ENCODE data around the gene FAM13C.
"Not testable (repeated sequence)": the region's sequence is repeated elsewhere in the genome, so short reads cannot be mapped to it uniquely, and the experiment has no call there.

FAM13C gene

DNA sequence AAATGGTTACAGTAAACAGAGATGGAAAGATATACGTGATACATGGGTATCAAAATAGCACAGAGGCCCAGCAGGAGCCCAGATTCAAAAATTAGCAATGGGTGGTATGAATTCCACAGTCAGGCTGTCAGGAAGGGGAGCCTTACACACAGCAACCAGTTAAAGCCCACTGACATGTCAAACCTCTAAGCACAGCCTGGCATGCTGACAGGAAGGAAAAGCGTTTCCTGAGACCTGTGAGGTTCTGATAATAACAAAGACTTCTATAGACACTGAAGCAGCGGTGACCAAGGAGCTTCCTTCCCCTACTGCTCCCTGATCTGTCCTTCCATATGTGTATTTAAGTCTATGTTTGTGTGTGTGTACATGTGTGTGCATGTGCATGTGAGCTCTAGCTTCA, 96.0 kb downstream of the FAM13C start:
- Mint-ChIP-seq H3K9me3 (peaks cover 3% of the 10 kb centered on the region), H3K27ac (no peak overlapping the region), H3K36me3 (ENCODE audit: low read depth) (no peaks in the 10 kb centered on the region), H3K4me1 (ENCODE audit: low read depth) (no peaks in the 10 kb centered on the region), H3K4me3 (no peak overlapping the region), H3K27me3 (no peaks in the 10 kb centered on the region)
- DNase-seq = no peak

- no peaks in the 10 kb centered on the region for H3K36me3 Mint-ChIP-seq (ENCODE audit: low read depth)
Observed at GRCh38 chr10:59265141-59265540, 97.2 kb downstream of the FAM13C start.

GRCh38 chr10:59258890-59259289, 103.5 kb downstream of the FAM13C start:
- no peak overlapping the region for H3K27ac Mint-ChIP-seq
- H3K27me3 Mint-ChIP-seq = no peaks in the 10 kb centered on the region
- no peaks in the 10 kb centered on the region for H3K4me1 Mint-ChIP-seq (ENCODE audit: low read depth)
- no peaks in the 10 kb centered on the region for H3K9me3 Mint-ChIP-seq
- no peak for DNase-seq
- H3K4me3 Mint-ChIP-seq = no peak overlapping the region
- H3K36me3 Mint-ChIP-seq (ENCODE audit: low read depth) = no peaks in the 10 kb centered on the region

More at GRCh38 chr10:59265141-59265540, 97.2 kb downstream of the FAM13C start:
- Mint-ChIP-seq H3K27ac (no peak overlapping the region), H3K27me3 (no peaks in the 10 kb centered on the region), H3K9me3 (peaks cover 3% of the 10 kb centered on the region), H3K4me3 (no peak overlapping the region), H3K4me1 (ENCODE audit: low read depth) (no peaks in the 10 kb centered on the region)
- DNase-seq = no peak

DNA sequence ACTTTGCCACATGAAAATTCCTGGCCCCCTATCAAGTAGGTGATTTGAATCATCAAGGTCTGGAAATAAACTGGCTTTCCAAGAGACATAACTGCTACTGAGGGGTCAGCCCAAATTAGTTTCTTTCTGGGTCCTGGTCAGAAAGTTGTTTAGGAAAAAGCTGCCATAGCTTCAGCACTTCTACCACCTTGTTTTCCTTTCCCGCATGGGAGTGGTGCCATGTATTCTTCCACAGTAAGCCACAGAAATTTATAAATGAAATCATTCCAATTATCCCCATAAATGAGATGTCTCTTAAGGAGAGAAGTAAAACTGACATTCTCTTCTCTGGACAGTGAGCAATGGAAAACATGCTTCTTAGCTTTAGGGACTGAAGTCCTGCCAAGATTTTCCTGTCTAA, 105.1 kb downstream of the FAM13C start:
- H3K4me3 Mint-ChIP-seq = no peak overlapping the region
- H3K27ac Mint-ChIP-seq = no peak overlapping the region
- no peaks in the 10 kb centered on the region for H3K27me3 Mint-ChIP-seq
- H3K4me1 Mint-ChIP-seq (ENCODE audit: low read depth) = no peaks in the 10 kb centered on the region
- H3K36me3 Mint-ChIP-seq (ENCODE audit: low read depth) = no peaks in the 10 kb centered on the region
- no peaks in the 10 kb centered on the region for H3K9me3 Mint-ChIP-seq
- DNase-seq = no peak

DNA sequence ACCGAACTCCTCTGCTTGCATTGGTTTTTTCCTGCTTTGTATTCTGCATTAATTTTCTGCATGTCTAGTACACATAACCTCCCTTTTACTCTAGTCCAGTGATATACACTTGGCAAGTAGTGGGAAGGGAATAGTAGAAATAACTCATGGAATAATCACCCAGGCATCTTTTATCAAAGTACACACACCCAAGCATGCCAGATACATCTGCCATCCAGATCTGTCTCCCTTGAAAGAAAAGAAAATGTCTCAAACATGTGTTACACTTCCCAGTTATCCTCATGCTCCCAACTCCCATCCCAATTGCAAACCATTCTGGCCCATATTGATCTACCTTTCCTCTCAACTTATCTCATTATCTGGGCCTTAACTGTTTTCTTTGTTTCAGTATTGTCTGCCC, 106.9 kb downstream of the FAM13C start:
- H3K27ac Mint-ChIP-seq = no peak overlapping the region
- H3K27me3 Mint-ChIP-seq = no peaks in the 10 kb centered on the region
- DNase-seq = no peak
- H3K4me1 Mint-ChIP-seq (ENCODE audit: low read depth) = no peaks in the 10 kb centered on the region
- H3K9me3 Mint-ChIP-seq = no peaks in the 10 kb centered on the region
- no peak overlapping the region for H3K4me3 Mint-ChIP-seq
- H3K36me3 Mint-ChIP-seq (ENCODE audit: low read depth) = no peaks in the 10 kb centered on the region

GRCh38 chr10:59252491-59252890, 109.9 kb downstream of the FAM13C start:
- H3K27me3 Mint-ChIP-seq = no peaks in the 10 kb centered on the region
- no peak overlapping the region for H3K4me3 Mint-ChIP-seq
- no peaks in the 10 kb centered on the region for H3K9me3 Mint-ChIP-seq
- H3K4me1 Mint-ChIP-seq (ENCODE audit: low read depth) = no peaks in the 10 kb centered on the region
- DNase-seq = no peak
- H3K36me3 Mint-ChIP-seq (ENCODE audit: low read depth) = no peaks in the 10 kb centered on the region
- no peak overlapping the region for H3K27ac Mint-ChIP-seq

DNA sequence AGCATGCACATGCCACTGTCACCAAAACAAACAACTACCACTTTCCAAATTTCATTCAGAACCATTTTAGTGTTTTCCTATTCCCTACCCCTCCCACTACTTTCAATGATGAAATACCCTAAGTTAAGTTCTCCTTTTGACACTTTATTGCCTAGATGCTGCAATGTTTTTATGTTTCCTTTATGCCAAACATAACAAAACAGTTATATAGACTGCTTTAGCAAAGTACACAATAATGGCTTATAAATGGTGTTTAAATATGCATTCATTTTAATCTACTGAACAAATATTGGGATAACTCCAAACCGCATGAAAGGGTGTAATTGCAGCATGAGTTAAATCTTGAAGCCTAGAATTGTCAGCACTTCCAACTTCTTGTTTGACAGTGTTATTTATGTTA, 116.7 kb downstream of the FAM13C start:
- Mint-ChIP-seq H3K4me1 (ENCODE audit: low read depth) (no peaks in the 10 kb centered on the region), H3K36me3 (ENCODE audit: low read depth) (no peaks in the 10 kb centered on the region), H3K27me3 (no peaks in the 10 kb centered on the region), H3K9me3 (no peaks in the 10 kb centered on the region), H3K4me3 (no peak overlapping the region), H3K27ac (no peak overlapping the region)
- DNase-seq = no peak

DNA sequence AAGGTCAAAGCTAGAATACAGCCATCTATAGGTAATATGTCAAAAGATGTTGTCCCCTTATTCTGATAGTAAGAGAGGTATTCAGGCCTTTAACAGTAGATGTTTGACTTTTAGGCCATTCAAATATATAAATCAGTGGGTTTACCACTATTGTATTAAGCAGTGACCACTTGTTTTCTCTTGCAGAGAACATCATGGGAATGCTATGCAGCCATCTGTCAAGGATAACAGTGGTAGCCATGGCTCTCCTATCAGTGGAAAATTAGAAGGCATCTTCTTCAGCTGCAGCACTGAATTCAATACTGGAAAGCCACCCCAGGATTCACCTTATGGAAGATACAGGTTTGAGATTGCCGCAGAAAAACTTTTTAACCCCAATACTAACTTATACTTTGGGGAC, 117.5 kb downstream of the FAM13C start:
- H3K4me1 Mint-ChIP-seq (ENCODE audit: low read depth) = no peaks in the 10 kb centered on the region
- H3K36me3 Mint-ChIP-seq (ENCODE audit: low read depth) = no peaks in the 10 kb centered on the region
- no peak overlapping the region for H3K4me3 Mint-ChIP-seq
- H3K27me3 Mint-ChIP-seq = no peaks in the 10 kb centered on the region
- DNase-seq = no peak
- H3K27ac Mint-ChIP-seq = no peak overlapping the region
- no peaks in the 10 kb centered on the region for H3K9me3 Mint-ChIP-seq

GRCh38 chr10:59243611-59244195, 118.6 kb downstream of the FAM13C start:
- Mint-ChIP-seq H3K4me1 (ENCODE audit: low read depth) (no peaks in the 10 kb centered on the region), H3K9me3 (no peaks in the 10 kb centered on the region), H3K27me3 (no peaks in the 10 kb centered on the region), H3K36me3 (ENCODE audit: low read depth) (no peaks in the 10 kb centered on the region), H3K4me3 (no peak overlapping the region), H3K27ac (no peak overlapping the region)
- DNase-seq = no peak

- H3K27me3 Mint-ChIP-seq = no peaks in the 10 kb centered on the region
- no peaks in the 10 kb centered on the region for H3K9me3 Mint-ChIP-seq
- H3K4me3 Mint-ChIP-seq = no peak overlapping the region
- no peak for DNase-seq
- no peaks in the 10 kb centered on the region for H3K4me1 Mint-ChIP-seq (ENCODE audit: low read depth)
- no peaks in the 10 kb centered on the region for H3K36me3 Mint-ChIP-seq (ENCODE audit: low read depth)
- no peak overlapping the region for H3K27ac Mint-ChIP-seq
Observed at GRCh38 chr10:59242991-59243390, 119.4 kb downstream of the FAM13C start.

DNA sequence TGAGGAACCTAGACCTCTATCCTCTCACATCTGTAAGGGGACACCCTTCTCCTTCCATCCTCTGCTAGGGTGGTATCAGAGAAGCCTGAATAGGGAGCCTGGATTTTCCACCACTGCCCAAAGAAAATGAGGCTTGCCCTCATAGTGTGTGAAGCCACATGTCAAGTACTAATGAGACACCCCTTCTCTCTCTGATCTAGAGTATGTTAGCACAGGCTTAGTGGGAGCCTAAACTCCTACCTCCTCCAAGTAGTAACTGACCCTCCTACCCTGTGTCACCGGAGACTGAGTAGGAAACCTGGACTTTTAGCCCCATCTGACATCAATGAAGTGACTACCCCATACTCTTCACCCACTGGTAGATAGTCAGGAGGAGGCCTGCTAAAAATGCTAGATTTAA, 120.3 kb downstream of the FAM13C start:
- Mint-ChIP-seq H3K4me3 (no peak overlapping the region), H3K4me1 (ENCODE audit: low read depth) (no peaks in the 10 kb centered on the region), H3K9me3 (no peaks in the 10 kb centered on the region), H3K27me3 (no peaks in the 10 kb centered on the region), H3K27ac (no peak overlapping the region), H3K36me3 (ENCODE audit: low read depth) (no peaks in the 10 kb centered on the region)
- no peak for DNase-seq

GRCh38 chr10:59240582-59241183, 121.7 kb downstream of the FAM13C start:
- no peak overlapping the region for H3K4me3 Mint-ChIP-seq
- no peak for DNase-seq
- no peaks in the 10 kb centered on the region for H3K27me3 Mint-ChIP-seq
- no peaks in the 10 kb centered on the region for H3K4me1 Mint-ChIP-seq (ENCODE audit: low read depth)
- no peak overlapping the region for H3K27ac Mint-ChIP-seq
- no peaks in the 10 kb centered on the region for H3K36me3 Mint-ChIP-seq (ENCODE audit: low read depth)
- H3K9me3 Mint-ChIP-seq = no peaks in the 10 kb centered on the region

DNA sequence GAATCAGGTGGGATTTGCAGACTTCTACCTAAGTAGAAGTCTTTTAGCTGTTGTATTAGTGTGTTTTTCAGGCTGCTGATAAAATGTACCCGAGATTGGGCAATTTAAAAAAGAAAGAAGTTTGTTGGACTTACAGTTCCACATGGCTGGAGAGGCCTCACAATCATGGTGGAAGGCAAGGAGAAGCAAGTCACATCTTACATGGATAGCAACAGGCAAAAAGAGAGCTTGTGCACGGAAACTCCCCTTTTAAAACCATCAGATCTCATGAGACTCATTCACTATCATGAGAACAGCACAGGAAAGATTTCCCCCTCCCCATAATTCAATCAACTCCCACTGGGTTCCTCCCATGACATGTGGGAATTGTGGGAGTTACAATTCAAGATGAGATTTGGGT, 123.2 kb downstream of the FAM13C start:
- H3K4me3 Mint-ChIP-seq; DNase-seq; H3K9me3 Mint-ChIP-seq; H3K36me3 Mint-ChIP-seq (ENCODE audit: low read depth); H3K4me1 Mint-ChIP-seq (ENCODE audit: low read depth); H3K27me3 Mint-ChIP-seq; H3K27ac Mint-ChIP-seq: not testable (repeated sequence)

DNA sequence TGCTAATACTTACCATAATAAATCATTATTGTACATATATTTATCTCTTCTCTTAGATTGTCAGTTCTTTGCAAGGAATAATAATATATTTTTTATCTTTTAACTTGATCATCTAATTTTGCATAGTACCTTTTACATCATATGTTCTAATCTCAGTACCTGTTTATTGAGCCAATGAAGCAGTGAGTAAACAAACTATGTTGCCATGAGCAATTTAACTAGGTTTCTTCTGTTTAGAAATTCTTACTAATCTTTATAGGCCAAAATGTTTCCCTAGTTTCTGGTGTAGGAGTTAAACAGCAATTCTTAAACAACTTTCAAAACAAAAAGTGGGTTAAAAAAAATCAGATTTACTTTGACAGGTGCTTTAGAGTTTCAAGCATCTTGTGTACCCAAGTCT, 124.6 kb downstream of the FAM13C start:
- H3K27me3 Mint-ChIP-seq = no peaks in the 10 kb centered on the region
- no peak overlapping the region for H3K27ac Mint-ChIP-seq
- no peaks in the 10 kb centered on the region for H3K36me3 Mint-ChIP-seq (ENCODE audit: low read depth)
- no peaks in the 10 kb centered on the region for H3K9me3 Mint-ChIP-seq
- H3K4me3 Mint-ChIP-seq = no peak overlapping the region
- no peaks in the 10 kb centered on the region for H3K4me1 Mint-ChIP-seq (ENCODE audit: low read depth)
- no peak for DNase-seq

DNA sequence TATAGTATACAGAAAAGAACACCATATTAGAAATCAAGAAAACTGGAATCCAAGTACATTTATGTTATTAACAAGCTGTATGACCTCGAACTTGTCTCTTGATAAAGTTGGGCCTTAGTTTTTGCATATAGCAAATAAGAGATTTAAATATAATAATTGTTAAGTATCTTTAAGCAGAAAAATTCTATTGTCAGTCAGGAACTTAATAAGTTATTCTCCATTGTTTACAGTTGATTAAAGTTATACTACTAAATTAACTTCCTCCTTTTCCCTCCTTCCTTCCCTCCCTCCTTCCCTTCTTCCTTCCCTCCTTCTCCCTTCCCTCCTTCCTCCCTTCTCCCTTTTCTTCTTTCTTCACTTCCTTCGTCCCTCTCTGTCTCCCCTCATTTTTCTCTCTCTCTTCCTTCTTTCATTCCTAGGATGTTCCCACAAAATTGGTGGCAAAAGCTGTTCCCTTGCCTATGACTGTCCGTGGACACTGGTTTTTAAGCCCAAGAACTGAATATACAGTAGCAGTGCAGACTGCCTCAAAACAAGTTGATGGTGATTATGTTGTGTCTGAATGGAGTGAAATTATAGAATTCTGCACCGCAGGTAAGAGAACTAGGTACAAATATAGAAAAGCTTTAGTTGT, 126.2 kb downstream of the FAM13C start:
- H3K27ac Mint-ChIP-seq = no peak overlapping the region
- no peaks in the 10 kb centered on the region for H3K27me3 Mint-ChIP-seq
- no peaks in the 10 kb centered on the region for H3K4me1 Mint-ChIP-seq (ENCODE audit: low read depth)

More for the DNA sequence above, 126.2 kb downstream of the FAM13C start:
- DNase-seq = no peak
- no peak overlapping the region for H3K4me3 Mint-ChIP-seq
- no peaks in the 10 kb centered on the region for H3K9me3 Mint-ChIP-seq
- no peaks in the 10 kb centered on the region for H3K36me3 Mint-ChIP-seq (ENCODE audit: low read depth)
